Hippocampal formation (tissue), 2 donors: ENCODE data around the gene MVB12B.

Experiments
- DNase-seq, 2 donors: peaks; one replicate each; lab custom pipeline; 2025; lab: John Stamatoyannopoulos, UW

MVB12B gene

GRCh38 chr9:126386776-126387175 lies 60.1 kb downstream of the MVB12B start:
- DNase-seq, result no peak

- no peak for DNase-seq
Observed at GRCh38 chr9:126388964-126389708, 62.5 kb downstream of the MVB12B start.

GRCh38 chr9:126389992-126390391 lies 63.4 kb downstream of the MVB12B start:
- DNase-seq, result no peak

GRCh38 chr9:126390923-126391322 lies 64.3 kb downstream of the MVB12B start:
- DNase-seq, result no peak

- no peak for DNase-seq
Observed at GRCh38 chr9:126391713-126392661, 65.4 kb downstream of the MVB12B start.

- DNase-seq, result no peak
Observed at GRCh38 chr9:126392662-126393371, 66.2 kb downstream of the MVB12B start.

GRCh38 chr9:126393876-126394275 lies 67.2 kb downstream of the MVB12B start:
- no peak for DNase-seq

- no peak for DNase-seq
Observed at GRCh38 chr9:126394802-126395201, 68.2 kb downstream of the MVB12B start.

- DNase-seq, result no peak
Observed at GRCh38 chr9:126395439-126396212, 69.0 kb downstream of the MVB12B start.

- DNase-seq, result no peak
Observed at GRCh38 chr9:126397056-126397455, 70.4 kb downstream of the MVB12B start.

- peak; percentile 54 to 81 for DNase-seq
Observed at GRCh38 chr9:126398403-126399058, 71.9 kb downstream of the MVB12B start.

- no peak for DNase-seq
Observed at GRCh38 chr9:126399251-126399650, 72.6 kb downstream of the MVB12B start.

- no peak for DNase-seq
Observed at GRCh38 chr9:126399789-126400188, 73.2 kb downstream of the MVB12B start.

- no peak for DNase-seq
Observed at GRCh38 chr9:126400571-126400970, 73.9 kb downstream of the MVB12B start.

GRCh38 chr9:126401107-126401506 lies 74.5 kb downstream of the MVB12B start:
- DNase-seq, result no peak

GRCh38 chr9:126401581-126401980 lies 75.0 kb downstream of the MVB12B start:
- no peak for DNase-seq

- DNase-seq, result no peak
Observed at GRCh38 chr9:126403397-126403796, 76.8 kb downstream of the MVB12B start.

- DNase-seq, result no peak
Observed at GRCh38 chr9:126404459-126404858, 77.8 kb downstream of the MVB12B start.

- DNase-seq, result no peak
Observed at GRCh38 chr9:126406075-126406667, 79.5 kb downstream of the MVB12B start.

- DNase-seq, result no peak
Observed at GRCh38 chr9:126407114-126407870, 80.7 kb downstream of the MVB12B start.
